C4-2B (cell line): ENCODE data around the gene IGIP.

Experiments
- H3K27ac ChIP-seq: fragments of 450-650 bp; 2 replicates; pipeline ENCODE4 v1.5.1; 2017
- ZFX ChIP-seq: fragments of 450-650 bp; IDR thresholded peaks from 2 replicates; pipeline ENCODE4 v1.6.1; 2017
- TF ChIP-seq, protein P1 (sequence below): fragments of 450-650 bp; conservative IDR thresholded peaks from 2 replicates; pipeline ENCODE4 v1.5.1; 2017; ENCODE audit warnings: mild to moderate bottlenecking

IGIP gene

DNA sequence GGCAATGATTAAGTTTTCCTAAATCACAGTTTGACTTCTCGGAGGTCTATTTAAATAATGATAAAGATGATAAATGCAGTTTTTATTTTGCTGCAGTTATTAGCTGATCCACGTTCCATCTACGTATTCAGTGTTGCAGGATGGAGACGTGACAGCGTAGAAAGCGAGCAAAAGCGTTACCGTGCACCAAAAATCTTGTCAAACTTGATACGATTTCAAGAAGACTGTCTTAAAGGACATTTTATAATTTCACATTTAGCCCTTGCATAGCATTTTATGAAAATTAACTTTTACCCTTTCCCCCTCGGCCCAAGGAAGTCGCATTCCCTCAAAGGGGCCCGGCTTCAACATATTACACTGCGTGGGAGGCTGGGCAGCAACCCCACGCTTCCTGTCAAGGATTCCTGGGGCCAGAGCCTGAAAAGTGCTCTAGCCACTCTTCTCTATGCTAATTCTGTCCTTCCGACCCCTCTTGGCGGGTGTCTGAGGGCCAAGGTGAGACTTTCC is 18.9 kb upstream of the IGIP start:
- TF ChIP-seq, protein P1, sequence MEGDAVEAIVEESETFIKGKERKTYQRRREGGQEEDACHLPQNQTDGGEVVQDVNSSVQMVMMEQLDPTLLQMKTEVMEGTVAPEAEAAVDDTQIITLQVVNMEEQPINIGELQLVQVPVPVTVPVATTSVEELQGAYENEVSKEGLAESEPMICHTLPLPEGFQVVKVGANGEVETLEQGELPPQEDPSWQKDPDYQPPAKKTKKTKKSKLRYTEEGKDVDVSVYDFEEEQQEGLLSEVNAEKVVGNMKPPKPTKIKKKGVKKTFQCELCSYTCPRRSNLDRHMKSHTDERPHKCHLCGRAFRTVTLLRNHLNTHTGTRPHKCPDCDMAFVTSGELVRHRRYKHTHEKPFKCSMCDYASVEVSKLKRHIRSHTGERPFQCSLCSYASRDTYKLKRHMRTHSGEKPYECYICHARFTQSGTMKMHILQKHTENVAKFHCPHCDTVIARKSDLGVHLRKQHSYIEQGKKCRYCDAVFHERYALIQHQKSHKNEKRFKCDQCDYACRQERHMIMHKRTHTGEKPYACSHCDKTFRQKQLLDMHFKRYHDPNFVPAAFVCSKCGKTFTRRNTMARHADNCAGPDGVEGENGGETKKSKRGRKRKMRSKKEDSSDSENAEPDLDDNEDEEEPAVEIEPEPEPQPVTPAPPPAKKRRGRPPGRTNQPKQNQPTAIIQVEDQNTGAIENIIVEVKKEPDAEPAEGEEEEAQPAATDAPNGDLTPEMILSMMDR: no peak
- TF ChIP-seq ZFX: no peak
- peak overlapping the region; percentile 88 for H3K27ac ChIP-seq

DNA sequence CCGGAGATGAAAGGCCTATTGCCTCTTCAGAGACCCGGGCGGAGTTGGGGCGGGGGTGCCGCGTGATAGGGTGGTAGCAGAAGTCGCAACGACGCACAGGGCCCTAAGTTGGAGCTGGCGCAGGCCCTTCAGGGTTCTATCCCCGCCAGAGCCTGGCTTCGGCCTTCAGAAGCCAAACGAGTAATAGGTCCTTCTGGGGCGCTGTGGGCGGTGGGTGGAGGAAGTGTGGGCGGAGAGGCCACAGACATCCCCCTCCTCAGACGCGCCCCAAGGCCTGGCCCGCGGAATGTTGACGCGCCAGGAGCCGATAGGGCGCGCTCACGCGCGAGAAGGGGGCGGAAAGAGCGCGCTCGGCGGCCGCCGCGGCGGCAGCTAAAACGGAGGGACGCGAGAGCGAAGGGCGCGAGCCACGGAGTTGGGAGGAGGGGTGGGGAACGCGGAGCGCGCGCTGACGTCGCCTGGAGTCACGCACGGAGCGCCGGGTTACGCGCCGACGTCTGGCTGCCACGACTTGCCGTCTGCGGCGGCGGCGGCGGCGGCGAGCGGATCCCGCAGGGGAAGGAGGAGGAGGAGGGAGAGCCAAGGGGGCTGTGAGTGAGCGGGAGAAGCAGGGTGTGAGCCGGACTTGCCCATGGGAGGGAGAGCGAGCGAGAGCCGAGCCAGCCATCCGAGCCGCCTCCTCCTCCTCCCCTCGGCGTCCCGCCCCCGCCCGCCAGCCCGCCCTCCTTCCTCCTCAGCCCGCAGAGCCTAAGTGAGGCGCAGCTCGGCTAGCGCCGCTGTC is 18.2 kb upstream of the IGIP start:
- peak overlapping the region; percentile 88 for H3K27ac ChIP-seq
- TF ChIP-seq, protein P1: peak; percentile 34
- TF ChIP-seq ZFX: peak; percentile 86

DNA sequence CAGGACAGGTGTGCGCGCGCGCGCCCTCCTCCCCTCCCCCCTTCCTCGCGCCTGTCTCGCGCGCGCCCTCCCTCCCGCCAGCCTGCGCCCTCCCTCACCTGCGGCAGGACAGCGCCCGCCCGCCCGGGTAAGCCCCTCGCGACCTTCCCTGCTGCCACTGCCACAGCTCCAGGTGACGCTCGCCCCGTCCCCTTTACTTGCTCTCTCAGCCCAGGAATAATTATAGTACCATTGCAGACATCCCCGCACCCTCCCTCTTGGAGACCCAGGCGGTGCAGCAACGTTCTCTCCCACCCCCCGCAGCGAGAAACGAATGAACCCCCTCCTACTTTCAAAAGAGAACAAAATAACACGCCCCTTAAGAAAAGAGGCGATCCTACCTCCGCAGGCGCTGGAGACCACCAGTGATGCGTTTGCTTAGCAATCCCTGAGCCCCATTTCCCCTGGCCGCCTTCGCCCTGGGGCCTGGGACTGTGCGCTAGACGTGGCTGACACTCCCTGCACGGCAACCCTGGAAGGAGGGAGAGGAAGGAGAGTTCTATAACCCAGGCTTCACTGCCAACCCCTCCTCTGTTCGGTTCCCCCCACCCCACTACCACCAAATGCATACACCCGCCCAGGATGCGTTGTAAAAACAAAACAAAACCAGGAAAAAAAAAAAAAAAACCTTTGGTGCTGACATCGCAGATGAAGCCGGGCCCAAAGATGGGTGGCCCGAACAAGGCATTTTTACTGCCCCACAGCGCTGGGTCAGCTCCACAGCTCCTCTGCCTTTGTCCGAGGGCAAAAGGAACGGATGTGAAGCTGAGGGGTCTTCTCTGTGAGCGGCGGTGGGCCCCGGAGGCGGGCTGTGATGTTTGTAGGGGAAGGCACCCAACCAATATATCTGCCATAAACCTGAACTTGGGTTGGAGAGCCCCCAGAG is 17.4 kb upstream of the IGIP start:
- H3K27ac ChIP-seq: peak overlapping the region; percentile 88
- TF ChIP-seq, protein P1: no peak
- no peak for TF ChIP-seq ZFX

DNA sequence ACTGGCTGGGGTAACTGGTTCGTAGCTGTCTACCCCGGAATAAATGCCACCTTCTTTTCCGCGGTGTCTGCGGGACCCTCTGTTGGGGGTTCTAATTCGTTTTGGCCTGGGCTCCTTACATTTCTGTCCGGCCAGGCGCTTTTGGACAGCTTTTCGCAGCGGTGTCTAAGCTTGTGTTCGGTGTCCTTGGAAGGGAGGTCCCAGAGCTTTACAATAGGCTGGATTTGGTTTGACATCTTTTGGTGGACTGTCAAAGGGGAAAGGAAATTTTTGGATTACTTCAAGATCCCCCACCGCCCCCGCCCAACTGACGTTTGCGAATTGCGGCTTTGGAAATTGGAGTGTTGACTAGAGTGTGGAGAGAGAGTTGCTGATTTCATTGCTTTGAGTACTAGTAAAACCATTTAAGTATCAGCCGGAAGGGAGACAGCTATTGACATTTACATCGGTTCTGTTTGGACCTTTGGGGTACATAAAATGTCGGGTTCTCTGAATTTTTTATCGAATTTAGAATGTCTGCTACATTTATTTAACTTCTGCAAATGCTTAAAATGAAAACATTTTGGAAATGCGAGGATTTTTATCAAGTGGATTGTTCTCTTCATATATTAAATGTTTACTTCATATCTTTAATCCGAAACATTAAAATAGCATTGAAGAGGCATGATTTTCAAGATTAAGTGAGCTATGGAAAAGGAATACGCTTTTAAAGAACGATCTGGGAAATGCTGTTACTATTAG is 16.5 kb upstream of the IGIP start:
- TF ChIP-seq, protein P1: no peak
- no peak for TF ChIP-seq ZFX
- H3K27ac ChIP-seq: peak overlapping the region; percentile 88; the same call in 1 of the 2 replicates

DNA sequence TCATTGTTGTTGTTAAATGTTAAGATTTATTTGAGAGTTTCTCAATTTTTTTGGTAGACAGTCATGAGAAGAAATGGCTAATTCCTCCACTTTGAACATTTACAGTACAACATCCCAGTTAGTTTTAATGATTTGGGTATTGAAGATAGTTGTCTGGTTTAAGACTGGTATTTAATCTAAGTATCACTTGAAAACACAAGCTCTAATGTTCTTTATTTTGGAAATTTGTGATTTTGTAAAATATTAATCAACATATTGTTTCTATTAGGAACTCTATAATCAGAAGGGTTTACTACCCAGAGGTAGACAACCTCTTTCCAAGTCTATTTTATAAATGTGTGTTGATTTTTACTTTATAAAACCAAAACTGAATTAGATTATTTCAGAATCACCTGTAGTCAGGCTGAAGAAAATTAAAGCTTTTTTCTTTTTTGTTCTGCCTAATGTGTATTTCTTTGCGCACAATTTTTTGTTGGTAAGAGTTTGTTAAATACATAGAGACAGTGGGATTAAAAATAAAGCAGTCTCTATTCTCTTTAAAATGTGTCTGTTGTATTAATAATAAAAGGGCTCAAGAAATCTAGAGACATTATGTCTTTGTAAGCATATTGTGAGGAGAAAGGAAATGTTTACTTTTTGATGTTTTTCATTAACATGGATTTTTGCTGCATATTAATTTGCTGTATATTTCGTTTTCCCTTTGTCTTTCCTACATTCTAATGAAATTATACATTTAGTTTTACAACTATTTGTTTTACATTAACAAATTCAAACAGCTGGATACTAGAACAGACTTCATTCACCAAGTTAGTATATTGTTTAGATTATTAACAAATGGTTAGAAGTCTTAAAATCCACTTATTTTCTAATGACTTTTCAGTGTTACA is 15.7 kb upstream of the IGIP start:
- TF ChIP-seq, protein P1: no peak
- no peak for TF ChIP-seq ZFX

DNA sequence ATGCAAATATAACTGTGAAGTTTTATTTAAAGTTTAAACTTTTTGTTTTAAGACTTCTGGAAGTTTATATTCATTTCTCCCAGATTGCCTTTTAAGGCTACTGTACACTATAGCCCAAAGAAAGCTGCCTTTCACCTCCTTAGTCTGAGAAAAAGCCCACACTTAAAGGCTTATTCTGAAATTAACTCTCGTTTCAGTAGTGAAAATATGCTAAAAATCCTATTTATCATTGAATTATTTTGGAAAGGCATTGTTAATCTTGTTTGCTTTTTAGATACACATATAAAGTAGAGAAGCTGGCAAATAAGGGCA is 15.1 kb upstream of the IGIP start:
- no peak for TF ChIP-seq ZFX
- TF ChIP-seq, protein P1: no peak
- H3K27ac ChIP-seq: no peak overlapping the region

More for the DNA sequence above, 15.7 kb upstream of the IGIP start:
- H3K27ac ChIP-seq: no peak overlapping the region
